ENCODE results near the gene ZNF107.
A peak's percentile ranks its signal among the peaks of the same experiment; 100 is the strongest.
"Not testable (repeated sequence)": the region's sequence is repeated elsewhere in the genome, so short reads cannot be mapped to it uniquely, and the experiment has no call there.

Gene ZNF107

GRCh38 chr7:64691831-64692230 is 25.9 kb downstream of the ZNF107 start:
- peaks cover 30% of the 10 kb centered on the region for H3K9me3 ChIP-seq (ENCODE audit: insufficient read depth, low read length, severe bottlenecking)
- H3K27ac ChIP-seq (ENCODE audit: low read length) = no peak overlapping the region
- no peak for TF ChIP-seq EZH2 (IDR thresholded peaks at IDR 0.05; ENCODE audit: borderline replicate concordance, low read depth, low read length, severe bottlenecking)
- DNase-seq (no peak), ATAC-seq (ENCODE audit: insufficient read depth, low read depth) (no peak)
- no peak overlapping the region for H3K4me3 ChIP-seq (ENCODE audit: low read depth in 1 of 2, low read length in 2 of 2)
- H3K79me2 ChIP-seq (ENCODE audit: insufficient read depth, low read length) = peaks cover 91% of the 10 kb centered on the region
- H3K27me3 ChIP-seq (ENCODE audit: insufficient read depth, low read length, poor library complexity) = no peaks in the 10 kb centered on the region
- H3K9ac ChIP-seq (ENCODE audit: low read depth, low read length) = no peak overlapping the region
- no peaks in the 10 kb centered on the region for H4K20me1 ChIP-seq (ENCODE audit: insufficient read depth, low read length)
- no peak overlapping the region for H2AFZ ChIP-seq (ENCODE audit: low read depth, low read length)
- peaks cover 25% of the 10 kb centered on the region for H3K4me1 ChIP-seq (ENCODE audit: insufficient read depth, low read length)
- H3K36me3 ChIP-seq (ENCODE audit: insufficient read depth, low read length) = peaks cover 95% of the 10 kb centered on the region
- no peak overlapping the region for H3K4me2 ChIP-seq (ENCODE audit: insufficient read depth, low read length)

DNA sequence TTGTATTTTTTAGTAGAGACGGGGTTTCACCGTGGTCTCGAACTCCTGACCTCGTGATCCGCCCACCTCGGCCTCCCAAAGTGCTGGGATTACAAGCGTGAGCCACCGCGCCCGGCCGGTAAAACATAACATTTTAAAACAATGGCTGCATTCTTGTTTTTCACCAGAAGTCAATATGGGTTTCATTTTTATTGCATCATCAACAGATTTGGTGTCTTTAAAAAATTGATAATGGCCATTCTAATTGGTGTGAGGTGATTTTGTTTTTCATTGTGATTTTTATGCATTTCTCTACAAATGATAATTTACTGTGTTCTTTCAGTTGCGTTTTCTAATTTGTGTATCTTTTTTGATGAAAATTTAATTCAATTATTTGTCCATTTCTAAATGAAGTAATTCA is 31.9 kb downstream of the ZNF107 start:
- H3K9me3 ChIP-seq (ENCODE audit: insufficient read depth, low read length, severe bottlenecking) = peaks cover 62% of the 10 kb centered on the region
- H3K36me3 ChIP-seq (ENCODE audit: insufficient read depth, low read length) = peaks cover 88% of the 10 kb centered on the region
- H3K4me2 ChIP-seq (ENCODE audit: insufficient read depth, low read length); H4K20me1 ChIP-seq (ENCODE audit: insufficient read depth, low read length); H3K4me1 ChIP-seq (ENCODE audit: insufficient read depth, low read length); H3K27ac ChIP-seq (ENCODE audit: low read length); H2AFZ ChIP-seq (ENCODE audit: low read depth, low read length); ATAC-seq (ENCODE audit: insufficient read depth, low read depth); H3K4me3 ChIP-seq (ENCODE audit: low read depth in 1 of 2, low read length in 2 of 2); H3K27me3 ChIP-seq (ENCODE audit: insufficient read depth, low read length, poor library complexity); H3K9ac ChIP-seq (ENCODE audit: low read depth, low read length); DNase-seq: not testable (repeated sequence)
- peaks cover 39% of the 10 kb centered on the region for H3K79me2 ChIP-seq (ENCODE audit: insufficient read depth, low read length)

DNA sequence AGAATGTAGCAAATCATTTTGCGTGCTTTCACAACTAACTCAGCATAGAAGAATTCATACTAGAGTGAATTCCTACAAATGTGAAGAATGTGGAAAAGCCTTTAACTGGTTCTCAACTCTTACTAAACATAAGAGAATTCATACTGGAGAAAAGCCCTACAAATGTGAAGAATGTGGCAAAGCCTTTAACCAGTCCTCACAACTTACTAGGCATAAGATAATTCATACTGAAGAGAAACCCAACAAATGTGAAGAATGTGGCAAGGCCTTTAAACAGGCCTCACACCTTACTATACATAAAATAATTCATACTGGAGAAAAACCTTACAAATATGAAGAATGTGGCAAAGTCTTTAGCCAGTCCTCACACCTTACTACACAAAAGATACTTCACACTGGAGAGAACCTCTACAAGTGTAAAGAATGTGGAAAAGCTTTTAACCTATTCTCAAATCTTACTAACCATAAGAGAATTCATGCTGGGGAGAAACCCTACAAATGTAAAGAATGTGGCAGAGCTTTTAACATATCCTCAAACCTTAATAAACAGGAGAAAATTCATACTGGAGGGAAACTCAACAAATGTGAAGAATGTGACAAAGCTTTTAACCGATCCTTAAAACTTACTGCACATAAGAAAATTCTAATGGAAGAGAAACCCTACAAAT is 40.8 kb downstream of the ZNF107 start:
- no peak for DNase-seq
- Histone ChIP-seq H4K20me1 (ENCODE audit: insufficient read depth, low read length) (no peaks in the 10 kb centered on the region), H3K4me2 (ENCODE audit: insufficient read depth, low read length) (no peak overlapping the region), H3K4me3 (ENCODE audit: low read depth in 1 of 2, low read length in 2 of 2) (no peak overlapping the region), H3K4me1 (ENCODE audit: insufficient read depth, low read length) (no peaks in the 10 kb centered on the region), H2AFZ (ENCODE audit: low read depth, low read length) (no peak overlapping the region), H3K36me3 (ENCODE audit: insufficient read depth, low read length) (peaks cover 50% of the 10 kb centered on the region), H3K9ac (ENCODE audit: low read depth, low read length) (no peak overlapping the region), H3K27ac (ENCODE audit: low read length) (no peak overlapping the region), H3K9me3 (ENCODE audit: insufficient read depth, low read length, severe bottlenecking) (peaks cover 80% of the 10 kb centered on the region), H3K79me2 (ENCODE audit: insufficient read depth, low read length) (no peaks in the 10 kb centered on the region), H3K27me3 (ENCODE audit: insufficient read depth, low read length, poor library complexity) (no peaks in the 10 kb centered on the region)
- no peak for TF ChIP-seq CTCF (IDR thresholded peaks at IDR 0.05; ENCODE audit: borderline replicate concordance, extremely low read depth, low read length, poor library complexity, severe bottlenecking)
- TF ChIP-seq EZH2 (IDR thresholded peaks at IDR 0.05; ENCODE audit: borderline replicate concordance, low read depth, low read length, severe bottlenecking) = no peak
- no peak for ATAC-seq (ENCODE audit: insufficient read depth, low read depth)

DNA sequence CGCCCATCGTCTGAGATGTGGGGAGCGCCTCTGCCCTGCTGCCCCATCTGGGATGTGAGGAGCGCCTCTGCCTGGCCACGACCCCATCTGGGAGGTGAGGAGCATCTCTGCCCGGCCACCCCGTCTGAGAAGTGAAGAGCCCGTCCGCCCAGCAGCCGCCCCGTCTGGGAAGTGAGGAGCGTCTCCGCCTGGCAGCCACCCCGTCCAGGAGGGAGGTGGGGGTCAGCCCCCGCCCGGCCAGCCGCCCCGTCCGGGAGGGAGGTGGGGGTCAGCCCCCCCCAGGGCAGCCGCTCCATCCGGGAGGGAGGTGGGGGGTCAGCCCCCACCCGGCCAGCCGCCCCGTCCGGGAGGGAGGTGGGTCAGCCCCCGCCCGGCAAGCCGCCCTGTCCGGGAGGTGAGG is 52.0 kb downstream of the ZNF107 start:
- H3K9me3 ChIP-seq (ENCODE audit: insufficient read depth, low read length, severe bottlenecking) = peaks cover 13% of the 10 kb centered on the region
- DNase-seq; ATAC-seq (ENCODE audit: insufficient read depth, low read depth); H3K36me3 ChIP-seq (ENCODE audit: insufficient read depth, low read length); H3K4me1 ChIP-seq (ENCODE audit: insufficient read depth, low read length); H3K4me2 ChIP-seq (ENCODE audit: insufficient read depth, low read length); H3K9ac ChIP-seq (ENCODE audit: low read depth, low read length); H3K4me3 ChIP-seq (ENCODE audit: low read depth in 1 of 2, low read length in 2 of 2); H2AFZ ChIP-seq (ENCODE audit: low read depth, low read length); H3K79me2 ChIP-seq (ENCODE audit: insufficient read depth, low read length); H4K20me1 ChIP-seq (ENCODE audit: insufficient read depth, low read length); H3K27ac ChIP-seq (ENCODE audit: low read length); H3K27me3 ChIP-seq (ENCODE audit: insufficient read depth, low read length, poor library complexity): not testable (repeated sequence)

DNA sequence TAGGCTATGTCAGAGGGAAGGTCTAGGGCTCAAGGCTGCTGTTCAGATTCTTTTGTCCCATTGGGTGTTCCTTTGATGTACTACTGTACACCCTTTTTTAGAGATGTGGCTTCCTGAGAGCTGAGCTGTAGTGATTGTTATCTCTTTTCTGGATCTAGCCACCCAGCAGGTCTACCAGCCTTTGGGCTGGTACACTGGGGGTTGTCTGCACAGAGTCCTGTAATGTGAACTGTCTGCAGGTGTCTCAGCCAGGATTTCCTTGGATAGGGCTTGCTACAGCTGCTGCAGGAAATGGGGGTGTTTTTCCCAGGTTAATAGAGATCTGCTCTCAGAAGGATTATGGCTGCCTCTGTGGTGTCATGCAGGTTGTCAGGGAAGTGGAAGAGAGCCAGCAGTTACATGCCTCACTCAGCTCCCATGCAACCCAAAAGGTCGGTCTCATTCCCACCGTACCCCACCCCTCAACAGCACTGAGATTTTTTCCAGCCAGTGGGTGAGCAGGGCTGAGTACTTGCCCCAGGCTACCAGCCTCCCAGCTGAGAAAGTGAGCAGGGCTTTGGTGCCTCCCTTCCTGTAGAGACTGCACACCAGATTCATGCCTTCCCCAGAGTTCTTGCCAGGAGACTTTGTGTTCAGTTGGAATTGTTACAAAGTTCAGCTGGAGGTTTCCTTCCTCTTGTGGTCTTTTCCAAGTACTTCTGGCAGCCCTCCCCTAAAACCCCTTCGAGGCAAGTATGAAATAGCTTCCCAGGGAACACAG is 63.3 kb downstream of the ZNF107 start:
- H3K9ac ChIP-seq (ENCODE audit: low read depth, low read length) = peak overlapping the region; percentile 35
- TF ChIP-seq CTCF (IDR thresholded peaks at IDR 0.05; ENCODE audit: borderline replicate concordance, extremely low read depth, low read length, poor library complexity, severe bottlenecking) = no peak
- no peak for TF ChIP-seq EZH2 (IDR thresholded peaks at IDR 0.05; ENCODE audit: borderline replicate concordance, low read depth, low read length, severe bottlenecking)
- H2AFZ ChIP-seq (ENCODE audit: low read depth, low read length) = peak overlapping the region; percentile 13; the same call in 1 of the 2 replicates
- H3K27ac ChIP-seq (ENCODE audit: low read length) = peak overlapping the region; percentile 90
- H4K20me1 ChIP-seq (ENCODE audit: insufficient read depth, low read length) = no peaks in the 10 kb centered on the region
- no peaks in the 10 kb centered on the region for H3K27me3 ChIP-seq (ENCODE audit: insufficient read depth, low read length, poor library complexity)
- H3K79me2 ChIP-seq (ENCODE audit: insufficient read depth, low read length) = no peaks in the 10 kb centered on the region
- ATAC-seq (ENCODE audit: insufficient read depth, low read depth) (peak; percentile 92), DNase-seq (peak; percentile 82)
- H3K36me3 ChIP-seq (ENCODE audit: insufficient read depth, low read length) = no peaks in the 10 kb centered on the region
- H3K9me3 ChIP-seq (ENCODE audit: insufficient read depth, low read length, severe bottlenecking) = peaks cover 4% of the 10 kb centered on the region
- peaks cover 26% of the 10 kb centered on the region for H3K4me1 ChIP-seq (ENCODE audit: insufficient read depth, low read length)
- peak overlapping the region; percentile 60 for H3K4me2 ChIP-seq (ENCODE audit: insufficient read depth, low read length)
- peak overlapping the region in 1 of 2 experiments; percentile 46; a peak in 2 of 4 replicates for H3K4me3 ChIP-seq (ENCODE audit: low read depth in 1 of 2, low read length in 2 of 2)
